ENCODE data around the gene GNS.
"Not testable (repeated sequence)": the region's sequence is repeated elsewhere in the genome, so short reads cannot be mapped to it uniquely, and the experiment has no call there.

GNS gene

DNA sequence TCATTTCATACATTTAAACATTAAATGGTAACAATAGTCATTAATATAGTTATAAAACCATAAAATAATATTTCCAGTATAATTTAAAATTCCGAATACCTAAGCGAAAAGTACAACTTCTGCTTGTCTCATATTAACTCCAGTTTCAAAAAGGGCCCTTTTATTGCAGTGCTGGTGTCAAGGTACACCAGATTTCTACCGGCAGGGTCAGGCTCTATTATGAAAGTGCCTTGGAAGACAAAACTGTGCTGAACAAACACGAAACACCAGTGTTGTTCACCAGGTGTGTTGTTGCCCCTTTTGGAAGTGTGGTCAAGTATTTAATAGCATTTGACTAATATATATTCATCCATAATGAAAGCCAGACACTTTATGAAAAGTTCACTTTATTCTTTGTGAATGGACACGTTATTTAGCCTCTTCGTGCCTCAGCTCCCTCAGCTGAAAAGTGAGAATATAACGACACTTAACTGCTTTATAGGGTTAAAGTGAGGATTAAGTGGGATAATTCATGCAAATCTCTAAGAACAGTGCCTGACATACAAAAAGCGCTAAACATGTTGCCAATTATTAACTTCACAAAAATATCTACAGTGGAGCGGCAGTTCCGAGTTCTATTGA is 20.3 kb upstream of the GNS start:
- DNase-seq (ENCODE audit: low spot score): no peak

DNA sequence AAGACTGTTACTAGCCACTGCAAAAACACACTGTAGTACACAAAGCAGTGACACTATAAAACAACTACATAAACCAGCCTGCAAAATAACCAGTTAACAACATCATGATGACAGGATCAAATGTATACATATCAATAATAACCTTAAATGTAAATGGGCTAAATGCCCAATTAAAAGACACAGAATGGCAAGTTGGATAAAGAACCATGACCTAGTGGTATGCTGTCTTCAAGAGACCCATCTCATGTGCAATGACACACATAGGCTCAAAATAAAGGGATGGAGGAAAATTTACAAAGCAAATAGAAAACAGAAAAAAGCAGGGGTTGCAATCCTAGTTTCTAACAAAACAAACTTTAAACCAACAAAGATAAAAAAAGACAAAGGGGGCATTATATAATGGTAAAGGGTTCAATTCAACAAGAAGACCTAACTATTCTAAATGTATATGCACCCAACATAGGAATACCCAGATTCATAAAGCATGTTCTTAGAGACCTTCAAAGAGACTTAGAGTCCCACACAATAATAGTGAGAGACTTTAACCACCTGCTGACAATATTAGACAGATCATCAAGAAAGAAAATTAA is 16.0 kb upstream of the GNS start:
- not testable (repeated sequence) for DNase-seq (ENCODE audit: low spot score)

GRCh38 chr12:64773386-64773785 is 14.2 kb upstream of the GNS start:
- no peak for DNase-seq (ENCODE audit: low spot score)

GRCh38 chr12:64767495-64767894 is 8.3 kb upstream of the GNS start:
- DNase-seq (ENCODE audit: low spot score): no peak

- DNase-seq (ENCODE audit: low spot score): no peak
Measured at GRCh38 chr12:64760808-64761573, 1.8 kb upstream of the GNS start.

DNA sequence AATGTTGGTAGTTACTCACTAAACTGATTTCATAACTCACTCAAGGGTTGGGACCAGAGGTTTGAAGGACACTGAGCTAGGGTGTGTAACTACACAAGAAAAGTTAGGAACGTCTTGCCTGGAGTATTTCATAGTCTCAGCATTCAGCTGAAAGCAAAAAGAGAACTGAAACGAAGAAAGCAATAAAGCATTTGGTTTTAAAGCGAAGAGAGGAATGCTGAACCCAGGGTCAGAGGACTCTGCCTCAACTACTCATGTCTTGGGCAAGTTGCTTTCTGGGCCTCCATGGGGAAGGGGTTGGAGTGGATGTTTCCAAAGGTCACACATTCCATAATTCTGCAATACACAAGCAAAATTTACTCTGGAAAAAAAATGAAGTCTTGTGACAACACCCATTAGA is 1.4 kb downstream of the GNS start:
- no peak for DNase-seq (ENCODE audit: low spot score)

DNA sequence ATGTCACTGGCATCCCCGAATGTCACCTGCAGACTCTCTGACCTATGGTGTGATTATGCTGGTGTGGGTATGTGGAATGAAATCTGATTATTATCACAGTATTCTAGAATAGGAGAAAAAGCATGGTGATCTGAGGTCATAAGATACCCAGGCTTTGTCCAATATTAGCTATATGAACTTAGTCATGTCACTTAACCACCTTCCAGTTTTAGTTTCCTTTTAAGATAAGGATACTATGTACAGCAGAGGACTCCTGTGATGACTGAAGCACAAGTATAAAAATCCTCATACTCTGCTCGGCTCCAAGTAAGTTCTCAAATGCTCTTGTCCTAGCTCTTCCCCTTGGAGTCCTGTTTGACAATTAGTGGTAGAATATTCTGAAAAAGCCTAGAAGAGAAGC is 2.8 kb downstream of the GNS start:
- DNase-seq (ENCODE audit: low spot score): no peak

DNA sequence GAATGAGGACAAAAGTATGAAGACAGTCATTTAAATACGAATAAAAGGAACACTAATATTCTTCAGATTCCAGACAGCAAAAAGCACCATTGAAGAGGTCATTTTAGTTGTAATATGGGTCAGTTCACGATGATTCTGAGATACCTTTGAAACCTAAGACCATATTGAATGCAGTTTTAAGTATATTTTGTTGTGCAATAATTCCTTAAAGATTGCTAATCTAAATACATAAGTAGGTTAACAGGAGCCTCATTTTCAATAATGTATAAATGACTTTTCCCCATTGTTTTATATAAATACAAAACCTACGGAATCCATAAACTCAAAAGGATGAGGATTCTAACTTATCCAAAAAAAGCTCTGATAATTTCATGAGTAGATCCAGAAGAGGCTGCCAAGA is 5.8 kb downstream of the GNS start:
- DNase-seq (ENCODE audit: low spot score): no peak

DNA sequence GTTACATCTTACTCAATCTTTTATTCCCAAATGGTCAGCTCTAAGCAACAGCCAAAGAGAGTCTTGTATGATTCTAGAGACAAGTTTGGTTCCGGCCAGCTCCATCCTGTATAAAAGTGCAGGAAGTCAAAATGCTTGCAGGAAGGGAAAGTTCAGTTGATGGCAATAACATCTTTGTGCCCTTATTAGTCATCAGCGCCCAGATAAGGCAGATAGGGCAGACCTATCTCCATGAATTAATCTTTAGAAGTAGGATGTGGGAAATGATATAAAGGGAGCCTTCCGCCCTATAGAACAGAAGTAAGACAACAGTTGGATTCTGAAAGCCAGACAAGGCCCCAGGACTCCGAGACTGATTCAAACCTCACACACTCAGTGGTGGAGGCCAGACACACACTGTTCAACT is 6.4 kb downstream of the GNS start:
- DNase-seq (ENCODE audit: low spot score): no peak

- no peak for DNase-seq (ENCODE audit: low spot score)
Measured at GRCh38 chr12:64752032-64752431, 7.2 kb downstream of the GNS start.

- no peak for DNase-seq (ENCODE audit: low spot score)
Measured at GRCh38 chr12:64749461-64750200, 9.6 kb downstream of the GNS start.

- no peak for DNase-seq (ENCODE audit: low spot score)
Measured at GRCh38 chr12:64747695-64748094, 11.5 kb downstream of the GNS start.

GRCh38 chr12:64746663-64747062 is 12.5 kb downstream of the GNS start:
- no peak for DNase-seq (ENCODE audit: low spot score)

DNA sequence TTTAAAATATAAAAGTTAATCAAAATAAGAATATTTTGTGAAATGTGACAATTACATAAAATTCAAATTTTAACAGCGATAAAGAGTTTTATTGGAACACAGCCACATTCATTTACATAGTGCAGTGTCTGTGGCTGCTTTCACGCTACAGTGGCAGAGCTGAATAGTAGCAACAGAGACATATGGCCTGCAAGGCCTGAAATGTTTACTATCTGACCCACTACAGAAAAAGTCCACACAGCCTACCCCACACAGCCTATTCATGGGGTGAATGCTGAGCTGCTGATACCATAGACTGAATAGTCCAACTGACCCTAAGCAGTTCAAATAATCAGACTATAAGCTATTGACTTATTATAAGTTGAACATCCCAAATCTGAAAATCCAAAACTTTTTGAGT is 13.2 kb downstream of the GNS start:
- DNase-seq (ENCODE audit: low spot score): no peak

GRCh38 chr12:64745259-64745807 is 13.9 kb downstream of the GNS start:
- DNase-seq (ENCODE audit: low spot score): no peak

- DNase-seq (ENCODE audit: low spot score): no peak
Measured at GRCh38 chr12:64744422-64745258, 14.6 kb downstream of the GNS start.

DNA sequence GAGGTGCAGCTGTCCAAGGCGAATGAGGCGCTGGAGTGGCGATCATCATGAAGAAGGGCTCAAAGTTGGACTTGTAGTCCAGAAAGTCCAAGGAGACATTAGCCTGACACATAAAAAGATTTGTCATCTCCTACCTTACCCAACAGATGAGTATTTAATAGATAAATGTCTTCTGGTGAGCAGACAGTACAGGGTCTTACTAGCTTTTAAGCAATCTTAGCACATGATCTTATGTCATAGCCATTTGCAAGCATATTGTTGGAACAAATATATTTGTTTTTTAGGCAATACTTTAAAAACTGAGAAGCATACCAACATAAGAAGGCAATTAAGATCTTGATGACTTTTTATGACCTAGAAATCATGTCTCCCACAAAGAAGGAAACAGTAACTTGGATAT is 16.0 kb downstream of the GNS start:
- no peak for DNase-seq (ENCODE audit: low spot score)

DNA sequence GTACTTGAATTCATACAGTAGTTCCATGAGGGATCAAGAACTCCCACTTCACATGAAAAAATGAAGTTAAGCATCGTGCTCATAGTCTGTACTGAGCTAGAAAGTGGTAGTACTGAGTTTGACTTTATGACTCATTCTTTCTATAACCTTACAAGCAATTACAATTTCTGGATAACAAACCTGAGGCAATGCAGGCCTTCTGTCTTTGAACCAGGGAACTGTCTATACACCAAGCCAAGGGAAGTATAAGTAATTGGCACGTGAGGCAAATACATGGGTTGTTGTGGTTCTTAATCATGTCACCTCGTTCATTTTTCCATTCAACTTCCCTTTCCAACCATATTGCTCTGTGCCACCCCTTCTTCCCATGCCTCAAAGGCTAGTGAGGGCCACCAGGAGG is 16.8 kb downstream of the GNS start:
- no peak for DNase-seq (ENCODE audit: low spot score)

DNA sequence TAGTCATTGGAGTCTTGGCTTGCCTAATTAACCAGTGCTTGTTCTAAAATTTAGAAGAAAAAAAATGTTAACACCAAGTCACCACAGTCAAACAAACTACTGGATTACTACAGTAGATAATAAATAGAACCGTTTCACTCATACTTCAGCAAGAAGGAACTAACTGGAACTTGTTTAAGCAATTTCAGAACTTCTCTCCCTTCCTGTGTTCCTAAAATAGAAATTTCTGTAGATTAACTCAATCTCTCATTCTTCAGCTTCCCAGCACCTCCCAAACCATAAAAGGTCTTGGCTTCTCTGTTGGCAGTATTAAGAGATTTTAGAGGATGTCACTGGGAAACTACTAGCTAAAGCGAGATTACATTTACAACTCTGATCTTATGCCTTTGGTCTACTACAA is 18.6 kb downstream of the GNS start:
- DNase-seq (ENCODE audit: low spot score): no peak

DNA sequence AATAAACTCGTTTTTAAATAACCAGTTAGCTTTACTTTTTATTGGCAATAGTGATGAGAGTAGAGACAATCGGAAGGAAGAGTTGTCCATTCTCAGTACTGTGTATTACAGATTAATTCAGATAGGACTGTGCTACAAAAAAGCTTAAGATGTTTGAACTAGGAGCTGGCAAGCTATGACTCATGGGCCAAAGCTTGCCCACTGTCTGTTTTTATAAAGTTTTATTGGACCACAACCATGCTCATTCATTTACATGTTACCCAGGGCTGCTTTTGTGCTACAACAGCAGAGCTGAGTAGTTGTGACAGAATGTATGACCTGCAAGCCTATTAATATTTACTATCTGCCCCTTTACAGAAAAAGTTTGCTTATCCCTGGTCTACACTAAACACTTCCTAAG is 19.4 kb downstream of the GNS start:
- DNase-seq (ENCODE audit: low spot score): no peak

DNA sequence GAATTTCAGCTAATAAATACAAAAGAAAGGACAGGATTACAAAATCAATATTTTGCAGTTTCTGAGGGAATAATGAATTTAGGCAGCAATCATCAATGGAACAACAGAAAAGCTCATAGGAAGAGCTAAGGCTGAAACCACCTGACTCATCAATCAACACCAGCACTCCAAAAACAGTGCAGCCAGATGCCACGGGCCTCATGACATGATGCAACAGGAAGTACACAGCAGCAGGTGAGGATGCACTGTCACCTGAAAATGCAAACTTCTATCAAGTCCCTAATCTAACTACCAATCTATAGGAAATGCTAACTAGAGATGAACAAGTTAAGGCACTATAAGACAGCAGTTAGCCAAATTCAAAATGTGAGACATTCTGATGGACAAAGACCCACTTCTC is 21.7 kb downstream of the GNS start:
- no peak for DNase-seq (ENCODE audit: low spot score)

DNA sequence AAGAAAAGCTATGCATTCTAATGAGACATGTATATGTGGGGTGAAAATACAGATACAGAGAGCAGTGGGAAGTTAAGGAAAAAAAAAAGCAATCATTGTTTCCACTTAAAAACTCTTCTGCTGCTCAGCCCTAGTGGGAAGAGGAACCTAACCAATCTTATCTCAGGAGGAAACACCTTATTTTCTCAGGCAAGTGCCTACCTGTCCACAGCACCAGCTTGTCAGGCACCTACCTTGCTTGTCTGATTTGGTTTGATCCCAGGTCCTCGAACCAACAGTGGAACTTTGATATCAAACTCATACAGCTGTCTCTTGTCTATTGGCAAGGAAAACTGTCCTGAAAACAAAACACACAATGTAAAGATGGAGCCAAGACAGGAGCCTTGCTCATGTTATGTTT is 22.4 kb downstream of the GNS start:
- DNase-seq (ENCODE audit: low spot score): no peak

Data from hematopoietic multipotent progenitor cell treated with erythropoietin and hydrocortisone succinate and interleukin-3 and kit ligand, for 17 days (in vitro differentiated cells).